Mesenchymal stem cell (in vitro differentiated cells and primary cell): ENCODE data around the gene SSBP4.

Source experiments
- DNase-seq: peaks from one replicate; pipeline ENCODE4 v3.0.0-alpha.2; 2013
- H2AFZ ChIP-seq: one replicate; pipeline ENCODE4 v1.6.1; 2013; ENCODE audit warnings: low read depth, mild to moderate bottlenecking, control low read depth, inconsistent platforms, low read length, moderate library complexity
- H2AK5ac ChIP-seq: 2 replicates; pipeline ENCODE4 v1.6.1; 2013; ENCODE audit warnings: low read length, moderate library complexity, mild to moderate bottlenecking, inconsistent platforms; ENCODE audit not compliant: severe bottlenecking
- H2BK120ac ChIP-seq: one replicate; pipeline ENCODE4 v1.6.1; 2013; ENCODE audit warnings: low read depth, mild to moderate bottlenecking, inconsistent platforms, low read length, moderate library complexity
- H2BK12ac ChIP-seq, 2 experiments: one replicate each; pipeline ENCODE4 v1.6.1; 2013; ENCODE audit warnings: inconsistent platforms in 2 of 2, low read length in 2 of 2, mild to moderate bottlenecking in 2 of 2, moderate library complexity in 2 of 2, control low read depth in 1 of 2
- H2BK15ac ChIP-seq: one replicate; pipeline ENCODE4 v1.6.1; 2013; ENCODE audit warnings: mild to moderate bottlenecking, low read depth, inconsistent platforms; ENCODE audit not compliant: poor library complexity, severe bottlenecking
- H2BK5ac ChIP-seq: 2 replicates; pipeline ENCODE4 v1.6.1; 2013; ENCODE audit warnings: low read depth, mild to moderate bottlenecking, low read length, control low read depth, inconsistent platforms; ENCODE audit not compliant: poor library complexity, severe bottlenecking
- H3K14ac ChIP-seq, 2 experiments: one replicate each; pipeline ENCODE4 v1.6.1; 2013; ENCODE audit warnings: inconsistent platforms in 2 of 2, low read length in 2 of 2, control low read depth in 1 of 2, mild to moderate bottlenecking in 1 of 2, moderate library complexity in 1 of 2
- H3K18ac ChIP-seq, 2 experiments: one replicate each; pipeline ENCODE4 v1.6.1; 2013; ENCODE audit warnings: inconsistent platforms in 2 of 2, low read length in 2 of 2, control low read depth in 1 of 2, low read depth in 1 of 2, mild to moderate bottlenecking in 1 of 2
- H3K23ac ChIP-seq, 2 experiments: one replicate each; pipeline ENCODE4 v1.6.1; 2013; ENCODE audit warnings: inconsistent platforms in 2 of 2, low read length in 2 of 2, mild to moderate bottlenecking in 2 of 2, moderate library complexity in 2 of 2, control low read depth in 1 of 2
- H3K27ac ChIP-seq: 2 replicates; pipeline ENCODE4 v1.5.1; 2013; ENCODE audit warnings: mild to moderate bottlenecking, moderate library complexity, low read length, control low read depth, inconsistent platforms; ENCODE audit not compliant: poor library complexity, severe bottlenecking
- H3K27me3 ChIP-seq, 2 experiments: 2 replicates each; pipeline versions ENCODE4 v1.6.1 to v1.7.0; 2013; ENCODE audit warnings: low read length in 2 of 2, mild to moderate bottlenecking in 2 of 2, moderate library complexity in 2 of 2, control low read depth in 1 of 2, inconsistent platforms in 1 of 2; ENCODE audit not compliant: control insufficient read depth in 1 of 2, insufficient read depth in 1 of 2
- H3K36me3 ChIP-seq, 2 experiments: 2 replicates each; pipeline versions ENCODE4 v1.6.1 to v1.7.0; 2013; ENCODE audit warnings: low read length in 2 of 2, control low read depth in 1 of 2, inconsistent platforms in 1 of 2, low read depth in 1 of 2, mild to moderate bottlenecking in 1 of 2; ENCODE audit not compliant: insufficient read depth in 2 of 2, control insufficient read depth in 1 of 2
- H3K4ac ChIP-seq, 2 experiments: one replicate each; pipeline ENCODE4 v1.6.1; 2013; ENCODE audit warnings: inconsistent platforms in 2 of 2, low read length in 2 of 2, mild to moderate bottlenecking in 2 of 2, moderate library complexity in 2 of 2, control low read depth in 1 of 2, low read depth in 1 of 2
- H3K4me1 ChIP-seq: 2 replicates; pipeline ENCODE4 v1.6.1; 2013; ENCODE audit warnings: low read depth, low read length, control low read depth; ENCODE audit not compliant: control insufficient read depth, insufficient read depth
- H3K4me2 ChIP-seq: 2 replicates; pipeline ENCODE4 v1.6.1; 2013; ENCODE audit warnings: low read length, mild to moderate bottlenecking, inconsistent platforms; ENCODE audit not compliant: poor library complexity, severe bottlenecking
- H3K4me3 ChIP-seq, 2 experiments: 2 replicates each; pipeline versions ENCODE4 v1.5.1 to v1.7.0; 2013; ENCODE audit warnings: low read length in 2 of 2, mild to moderate bottlenecking in 2 of 2, control low read depth in 1 of 2, low read depth in 1 of 2; ENCODE audit not compliant: insufficient read depth in 1 of 2
- H3K79me1 ChIP-seq: replicated peaks from 2 replicates; pipeline ENCODE4 v1.6.1; 2013; ENCODE audit warnings: mild to moderate bottlenecking, control low read depth, low read length, inconsistent platforms; ENCODE audit not compliant: poor library complexity, severe bottlenecking
- H3K9ac ChIP-seq: 2 replicates; pipeline ENCODE4 v1.7.0; 2013; ENCODE audit warnings: mild to moderate bottlenecking, low read length, moderate library complexity
- H3K9me3 ChIP-seq: 2 replicates; pipeline ENCODE4 v1.7.0; 2013; ENCODE audit warnings: mild to moderate bottlenecking, low read length; ENCODE audit not compliant: control insufficient read depth
- H4K8ac ChIP-seq: one replicate; pipeline ENCODE4 v1.6.1; 2013; ENCODE audit warnings: inconsistent platforms, mild to moderate bottlenecking, low read length, moderate library complexity
- H4K91ac ChIP-seq: one replicate; pipeline ENCODE4 v1.6.1; 2013; ENCODE audit warnings: mild to moderate bottlenecking, low read length, inconsistent platforms
- WGBS: methylation state at CpG from one replicate; pipeline ENCODE4 v1.1.7; 2013; ENCODE audit warnings: mixed read lengths; 5-methylcytosine and 5-hydroxymethylcytosine counted together

SSBP4 gene

DNA sequence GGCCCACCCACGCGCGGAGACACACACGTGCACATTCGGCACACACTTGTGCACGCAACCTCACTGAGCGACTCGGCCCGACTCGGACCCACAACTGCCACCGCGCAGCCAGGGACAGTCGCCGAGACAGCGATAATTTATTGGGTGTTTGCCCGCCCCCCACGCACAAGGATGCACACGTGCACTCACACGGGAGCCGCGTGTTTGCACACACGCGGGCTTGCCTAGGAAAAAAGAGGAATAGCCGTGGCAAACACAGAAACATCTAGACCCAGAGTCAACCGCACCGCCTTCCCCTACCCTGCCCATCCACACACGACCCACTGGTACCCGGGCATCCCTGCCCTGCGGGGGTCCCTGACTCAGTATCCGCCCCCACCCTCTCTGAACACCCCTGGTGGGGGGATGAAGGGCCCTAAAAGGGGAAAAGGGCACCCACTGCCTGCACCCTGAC lies 1.1 kb upstream of the SSBP4 start:
- H2AK5ac ChIP-seq, result peak overlapping the region; percentile 96
- peaks cover 66% of the 10 kb centered on the region for H3K4me1 ChIP-seq
- H4K8ac ChIP-seq, result peak overlapping the region; percentile 100
- H3K27ac ChIP-seq, result peak overlapping the region; percentile 84
- H2BK15ac ChIP-seq, result peak overlapping the region; percentile 92
- peak overlapping the region; percentile 98 to 100 for H3K18ac ChIP-seq
- peak overlapping the region; percentile 67 for H3K4me2 ChIP-seq
- H3K4me3 ChIP-seq, result peak overlapping the region; percentile 41 to 73
- H3K9ac ChIP-seq, result peak overlapping the region; percentile 95
- peaks cover under 1% of the 10 kb centered on the region for H3K79me1 ChIP-seq
- H3K4ac ChIP-seq, result peak overlapping the region; percentile 95 to 97
- H2BK12ac ChIP-seq, result peak overlapping the region; percentile 99 to 100
- peak overlapping the region; percentile 35 for H2BK5ac ChIP-seq
- peaks cover 0 to 7% of the 10 kb centered on the region in 2 experiments for H3K36me3 ChIP-seq
- peak overlapping the region in 1 of 2 experiments; percentile 98 for H3K14ac ChIP-seq
- H3K23ac ChIP-seq, result peak overlapping the region in 1 of 2 experiments; percentile 62
- H2BK120ac ChIP-seq, result peak overlapping the region; percentile 95
- DNase-seq, result no peak
- H2AFZ ChIP-seq, result no peak overlapping the region
- peak overlapping the region; percentile 99 for H4K91ac ChIP-seq
- WGBS, result 10% methylated on average over 27 of the region's 30 CpGs
- no peaks in the 10 kb centered on the region for H3K9me3 ChIP-seq
- H3K27me3 ChIP-seq, result no peaks in the 10 kb centered on the region

GRCh38 chr19:18418483-18419194 lies 559 bp upstream of the SSBP4 start:
- peak overlapping the region; percentile 92 for H2BK15ac ChIP-seq
- H3K79me1 ChIP-seq, result peaks cover 2% of the 10 kb centered on the region
- H3K23ac ChIP-seq, result peak overlapping the region in 1 of 2 experiments; percentile 35
- peaks cover 0 to 11% of the 10 kb centered on the region in 2 experiments for H3K36me3 ChIP-seq
- H3K18ac ChIP-seq, result peak overlapping the region; percentile 98 to 100
- H3K9ac ChIP-seq, result peak overlapping the region; percentile 95
- peak overlapping the region; percentile 100 for H4K8ac ChIP-seq
- peak overlapping the region; percentile 95 for H2BK120ac ChIP-seq
- peak overlapping the region; percentile 84 for H3K27ac ChIP-seq
- H3K9me3 ChIP-seq, result no peaks in the 10 kb centered on the region
- 33% methylated on average over 35 of the region's 39 CpGs for WGBS
- H3K27me3 ChIP-seq, result no peaks in the 10 kb centered on the region
- H2BK12ac ChIP-seq, result peak overlapping the region; percentile 99 to 100
- peak overlapping the region; percentile 73 to 76 for H3K4me3 ChIP-seq
- peak; percentile 68 for DNase-seq
- H2BK5ac ChIP-seq, result no peak overlapping the region
- peak overlapping the region; percentile 51 for H3K4me2 ChIP-seq
- peak overlapping the region; percentile 95 to 97 for H3K4ac ChIP-seq
- H4K91ac ChIP-seq, result peak overlapping the region; percentile 99
- peaks cover 68% of the 10 kb centered on the region for H3K4me1 ChIP-seq
- peak overlapping the region; percentile 14 for H2AK5ac ChIP-seq
- no peak overlapping the region for H2AFZ ChIP-seq
- peak overlapping the region in 1 of 2 experiments; percentile 80 for H3K14ac ChIP-seq

GRCh38 chr19:18419699-18420460 lies 682 bp downstream of the SSBP4 start:
- 2% methylated on average over 76 of the region's 97 CpGs for WGBS
- no peak overlapping the region for H2BK5ac ChIP-seq
- no peak overlapping the region for H3K27ac ChIP-seq
- peak overlapping the region; percentile 89 to 91 for H3K18ac ChIP-seq
- H2BK15ac ChIP-seq, result peak overlapping the region; percentile 83
- peak overlapping the region; percentile 71 for H4K8ac ChIP-seq
- no peaks in the 10 kb centered on the region for H3K9me3 ChIP-seq
- H3K23ac ChIP-seq, result peak overlapping the region in 1 of 2 experiments; percentile 50
- H3K36me3 ChIP-seq, result peaks cover 0 to 13% of the 10 kb centered on the region in 2 experiments
- peak overlapping the region; percentile 95 for H2BK120ac ChIP-seq
- H3K4me2 ChIP-seq, result peak overlapping the region; percentile 82
- peak overlapping the region; percentile 22 for H2AK5ac ChIP-seq
- H2BK12ac ChIP-seq, result peak overlapping the region; percentile 44 to 68
- peaks cover 2% of the 10 kb centered on the region for H3K79me1 ChIP-seq
- H3K4me3 ChIP-seq, result peak overlapping the region; percentile 76 to 88
- H3K9ac ChIP-seq, result peak overlapping the region; percentile 95
- H3K4ac ChIP-seq, result peak overlapping the region; percentile 85 to 93
- H2AFZ ChIP-seq, result no peak overlapping the region
- peak overlapping the region in 1 of 2 experiments; percentile 74 for H3K14ac ChIP-seq
- H3K4me1 ChIP-seq, result peaks cover 71% of the 10 kb centered on the region
- H4K91ac ChIP-seq, result peak overlapping the region; percentile 98
- peak; percentile 31 for DNase-seq
- H3K27me3 ChIP-seq, result no peaks in the 10 kb centered on the region
